Measurements from ENCODE around the gene ZFP3.

The ZFP3 gene

GRCh38 chr17:5047446-5047845 lies 30.8 kb upstream of the ZFP3 start:
- no peak for DNase-seq (ENCODE audit: extremely low spot score)
- TF ChIP-seq CTCF (IDR thresholded peaks at IDR 0.05; ENCODE audit: control extremely low read depth, extremely low read depth, low read depth, missing control alignments), result no peak
- ChIA-PET POLR2A (no interaction called here), CTCF (interaction anchor here (2.8 kb wide), 1 partner anchor 14 kb away, joined by 11 read pairs; no protein-coding TSS in a partner anchor)

- ChIA-PET POLR2A (interaction anchor here (0.5 to 1.0 kb wide), 2 partner anchors 52 to 58 kb away, joined by 3 to 4 read pairs; partner anchors contain the start of genes INCA1 and KIF1C), CTCF (interaction anchor here (1.1 to 2.3 kb wide), 6 partner anchors 10 to 140 kb away, joined by 3 to 7 read pairs (median 6); no protein-coding TSS in a partner anchor)
- no peak for DNase-seq (ENCODE audit: extremely low spot score)
- TF ChIP-seq CTCF (IDR thresholded peaks at IDR 0.05; ENCODE audit: control extremely low read depth, extremely low read depth, low read depth, missing control alignments), result no peak
Measured at GRCh38 chr17:5049314-5049841, 28.9 kb upstream of the ZFP3 start.

- CTCF ChIA-PET, result interaction anchor here (1.6 to 2.3 kb wide), 4 partner anchors 9 to 21 kb away, joined by 4 to 7 read pairs (median 7); no protein-coding TSS in a partner anchor
- POLR2A ChIA-PET, result no interaction called here
Measured at GRCh38 chr17:5050278-5050677, 28.0 kb upstream of the ZFP3 start.

GRCh38 chr17:5055543-5055942 lies 22.7 kb upstream of the ZFP3 start:
- no peak for TF ChIP-seq CTCF (IDR thresholded peaks at IDR 0.05; ENCODE audit: control extremely low read depth, extremely low read depth, low read depth, missing control alignments)
- no peak for DNase-seq (ENCODE audit: extremely low spot score)
- ChIA-PET CTCF (interaction anchor here (0.8 to 1.5 kb wide), 2 partner anchors 24 to 146 kb away, joined by 3 to 4 read pairs; no protein-coding TSS in a partner anchor), POLR2A (interaction anchor here (0.7 kb wide), 1 partner anchor 27 kb away, joined by 6 read pairs; no protein-coding TSS in a partner anchor)

More at GRCh38 chr17:5050278-5050677, 28.0 kb upstream of the ZFP3 start:
- no peak for DNase-seq (ENCODE audit: extremely low spot score)
- no peak for TF ChIP-seq CTCF (IDR thresholded peaks at IDR 0.05; ENCODE audit: control extremely low read depth, extremely low read depth, low read depth, missing control alignments)

GRCh38 chr17:5065227-5065744 lies 13.0 kb upstream of the ZFP3 start:
- POLR2A ChIA-PET, result no interaction called here
- CTCF ChIA-PET, result interaction anchor here (4.0 kb wide), 1 partner anchor 156 kb away, joined by 30 read pairs; no protein-coding TSS in a partner anchor
- DNase-seq (ENCODE audit: extremely low spot score), result no peak
- TF ChIP-seq CTCF (IDR thresholded peaks at IDR 0.05; ENCODE audit: control extremely low read depth, extremely low read depth, low read depth, missing control alignments), result no peak

GRCh38 chr17:5068236-5068635 lies 10.0 kb upstream of the ZFP3 start:
- ChIA-PET CTCF (interaction anchor here (1.1 kb wide), 1 partner anchor 159 kb away, joined by 5 read pairs; no protein-coding TSS in a partner anchor), POLR2A (no interaction called here)
- no peak for DNase-seq (ENCODE audit: extremely low spot score)
- TF ChIP-seq CTCF (IDR thresholded peaks at IDR 0.05; ENCODE audit: control extremely low read depth, extremely low read depth, low read depth, missing control alignments), result no peak
